ENCODE data around the gene GREB1L.

GREB1L gene

DNA sequence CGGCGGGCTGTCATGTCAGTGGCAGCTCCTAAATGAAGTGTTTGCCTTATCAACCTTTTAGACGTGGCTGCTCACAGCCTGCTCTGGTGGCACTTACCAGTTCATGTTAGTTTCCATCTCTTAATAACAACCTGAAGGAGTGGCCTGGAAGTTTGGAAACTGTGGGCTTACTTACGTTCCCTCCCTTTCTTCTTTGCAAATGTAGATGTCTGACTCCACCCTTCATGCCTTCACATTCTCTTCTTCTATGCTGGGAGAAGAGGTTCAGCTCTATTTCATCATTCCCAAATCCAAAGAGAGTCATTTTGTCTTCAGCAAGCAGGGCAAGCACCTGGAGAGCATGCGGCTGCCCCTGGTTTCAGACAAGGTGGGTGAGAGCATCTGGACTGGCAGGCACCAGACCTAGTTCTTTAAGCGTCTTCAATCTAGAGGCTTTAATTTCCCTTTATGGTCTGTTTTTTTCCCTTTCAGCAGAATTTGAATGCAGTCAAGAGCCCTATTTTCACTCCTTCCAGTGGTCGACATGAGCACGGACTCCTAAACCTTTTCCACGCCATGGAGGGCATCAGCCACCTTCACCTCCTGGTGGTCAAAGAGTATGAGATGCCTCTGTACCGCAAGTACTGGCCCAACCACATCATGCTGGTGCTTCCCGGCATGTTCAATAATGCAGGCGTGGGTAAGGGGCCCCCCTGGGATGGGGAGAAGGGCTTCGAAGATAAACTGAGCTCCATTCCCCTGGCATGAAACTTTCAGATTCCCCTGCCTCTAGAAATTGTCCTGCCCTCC is 266.1 kb downstream of the GREB1L start:
- H3K27ac ChIP-seq (replicated peaks), result no peak overlapping the region
- no peak for TF ChIP-seq POLR2AphosphoS5 (IDR thresholded peaks at IDR 0.05; ENCODE audit: low read depth)
- TF ChIP-seq, protein P1, sequence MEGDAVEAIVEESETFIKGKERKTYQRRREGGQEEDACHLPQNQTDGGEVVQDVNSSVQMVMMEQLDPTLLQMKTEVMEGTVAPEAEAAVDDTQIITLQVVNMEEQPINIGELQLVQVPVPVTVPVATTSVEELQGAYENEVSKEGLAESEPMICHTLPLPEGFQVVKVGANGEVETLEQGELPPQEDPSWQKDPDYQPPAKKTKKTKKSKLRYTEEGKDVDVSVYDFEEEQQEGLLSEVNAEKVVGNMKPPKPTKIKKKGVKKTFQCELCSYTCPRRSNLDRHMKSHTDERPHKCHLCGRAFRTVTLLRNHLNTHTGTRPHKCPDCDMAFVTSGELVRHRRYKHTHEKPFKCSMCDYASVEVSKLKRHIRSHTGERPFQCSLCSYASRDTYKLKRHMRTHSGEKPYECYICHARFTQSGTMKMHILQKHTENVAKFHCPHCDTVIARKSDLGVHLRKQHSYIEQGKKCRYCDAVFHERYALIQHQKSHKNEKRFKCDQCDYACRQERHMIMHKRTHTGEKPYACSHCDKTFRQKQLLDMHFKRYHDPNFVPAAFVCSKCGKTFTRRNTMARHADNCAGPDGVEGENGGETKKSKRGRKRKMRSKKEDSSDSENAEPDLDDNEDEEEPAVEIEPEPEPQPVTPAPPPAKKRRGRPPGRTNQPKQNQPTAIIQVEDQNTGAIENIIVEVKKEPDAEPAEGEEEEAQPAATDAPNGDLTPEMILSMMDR (IDR thresholded peaks at IDR 0.05; ENCODE audit: insufficient read depth, low read length), result no peak
- no peak for TF ChIP-seq GABPA (IDR thresholded peaks at IDR 0.05; ENCODE audit: low read depth)
- no peak for TF ChIP-seq SPI1 (IDR thresholded peaks at IDR 0.05; ENCODE audit: borderline replicate concordance, low read depth)
- TF ChIP-seq, protein P2, sequence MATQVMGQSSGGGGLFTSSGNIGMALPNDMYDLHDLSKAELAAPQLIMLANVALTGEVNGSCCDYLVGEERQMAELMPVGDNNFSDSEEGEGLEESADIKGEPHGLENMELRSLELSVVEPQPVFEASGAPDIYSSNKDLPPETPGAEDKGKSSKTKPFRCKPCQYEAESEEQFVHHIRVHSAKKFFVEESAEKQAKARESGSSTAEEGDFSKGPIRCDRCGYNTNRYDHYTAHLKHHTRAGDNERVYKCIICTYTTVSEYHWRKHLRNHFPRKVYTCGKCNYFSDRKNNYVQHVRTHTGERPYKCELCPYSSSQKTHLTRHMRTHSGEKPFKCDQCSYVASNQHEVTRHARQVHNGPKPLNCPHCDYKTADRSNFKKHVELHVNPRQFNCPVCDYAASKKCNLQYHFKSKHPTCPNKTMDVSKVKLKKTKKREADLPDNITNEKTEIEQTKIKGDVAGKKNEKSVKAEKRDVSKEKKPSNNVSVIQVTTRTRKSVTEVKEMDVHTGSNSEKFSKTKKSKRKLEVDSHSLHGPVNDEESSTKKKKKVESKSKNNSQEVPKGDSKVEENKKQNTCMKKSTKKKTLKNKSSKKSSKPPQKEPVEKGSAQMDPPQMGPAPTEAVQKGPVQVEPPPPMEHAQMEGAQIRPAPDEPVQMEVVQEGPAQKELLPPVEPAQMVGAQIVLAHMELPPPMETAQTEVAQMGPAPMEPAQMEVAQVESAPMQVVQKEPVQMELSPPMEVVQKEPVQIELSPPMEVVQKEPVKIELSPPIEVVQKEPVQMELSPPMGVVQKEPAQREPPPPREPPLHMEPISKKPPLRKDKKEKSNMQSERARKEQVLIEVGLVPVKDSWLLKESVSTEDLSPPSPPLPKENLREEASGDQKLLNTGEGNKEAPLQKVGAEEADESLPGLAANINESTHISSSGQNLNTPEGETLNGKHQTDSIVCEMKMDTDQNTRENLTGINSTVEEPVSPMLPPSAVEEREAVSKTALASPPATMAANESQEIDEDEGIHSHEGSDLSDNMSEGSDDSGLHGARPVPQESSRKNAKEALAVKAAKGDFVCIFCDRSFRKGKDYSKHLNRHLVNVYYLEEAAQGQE (IDR thresholded peaks at IDR 0.05; ENCODE audit: insufficient replicate concordance, low read depth), result no peak
- no peaks in the 10 kb centered on the region for H3K27me3 ChIP-seq (ENCODE audit: insufficient read depth, poor library complexity, severe bottlenecking)
- no peak for DNase-seq (ENCODE audit: low read depth in 1 of 2, low spot score in 1 of 2)
- no peak overlapping the region for H3K4me3 ChIP-seq (replicated peaks; ENCODE audit: insufficient read depth, low read length)

DNA sequence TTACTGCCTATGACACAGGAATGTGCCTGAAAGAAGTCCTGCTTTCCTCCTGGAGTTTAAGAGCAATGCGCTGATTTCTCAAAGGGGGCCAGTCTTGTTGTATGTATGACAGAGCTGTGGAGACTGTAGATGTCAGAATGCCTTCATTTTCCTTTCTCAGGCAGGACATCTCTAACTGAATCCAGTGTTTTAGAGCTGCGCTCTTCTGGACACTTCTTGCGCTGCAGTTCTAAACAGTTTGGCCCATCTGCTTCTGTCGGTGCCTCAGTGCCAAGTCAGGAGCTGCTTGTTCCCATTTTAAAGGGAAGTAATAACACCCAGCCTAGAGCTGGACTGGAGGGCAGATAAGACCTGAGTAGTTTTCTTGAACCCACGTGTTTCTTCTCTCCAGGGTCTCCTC is 267.0 kb downstream of the GREB1L start:
- Histone ChIP-seq H3K27ac (replicated peaks) (no peak overlapping the region), H3K4me3 (replicated peaks; ENCODE audit: insufficient read depth, low read length) (no peak overlapping the region), H3K27me3 (ENCODE audit: insufficient read depth, poor library complexity, severe bottlenecking) (no peaks in the 10 kb centered on the region)
- DNase-seq (ENCODE audit: low read depth in 1 of 2, low spot score in 1 of 2), result no peak
- TF ChIP-seq, protein P2 (IDR thresholded peaks at IDR 0.05; ENCODE audit: insufficient replicate concordance, low read depth), result no peak
- TF ChIP-seq, protein P1 (IDR thresholded peaks at IDR 0.05; ENCODE audit: insufficient read depth, low read length), result no peak
- TF ChIP-seq SPI1 (IDR thresholded peaks at IDR 0.05; ENCODE audit: borderline replicate concordance, low read depth) (no peak), POLR2AphosphoS5 (IDR thresholded peaks at IDR 0.05; ENCODE audit: low read depth) (no peak), GABPA (IDR thresholded peaks at IDR 0.05; ENCODE audit: low read depth) (no peak)

DNA sequence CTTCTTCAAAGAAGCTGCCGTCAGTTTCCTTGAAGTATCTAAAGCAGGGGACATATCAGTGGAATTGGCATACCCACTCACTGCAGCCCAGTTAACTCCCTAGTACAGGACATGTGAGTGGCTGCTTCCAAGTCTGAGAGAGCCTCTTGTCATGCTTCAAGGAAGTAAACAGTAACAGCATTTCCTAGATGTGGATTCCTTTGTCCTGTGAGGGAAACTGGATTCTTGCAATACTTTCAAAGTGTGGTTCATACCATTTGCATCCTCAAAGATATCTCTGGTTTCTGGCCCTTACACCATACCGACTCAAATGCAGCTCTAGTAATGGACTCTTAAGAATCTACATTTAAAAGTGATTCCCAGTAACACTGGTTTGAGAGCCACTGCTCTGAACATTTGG is 271.3 kb downstream of the GREB1L start:
- Histone ChIP-seq H3K4me3 (replicated peaks; ENCODE audit: insufficient read depth, low read length) (no peak overlapping the region), H3K27ac (replicated peaks) (no peak overlapping the region), H3K27me3 (ENCODE audit: insufficient read depth, poor library complexity, severe bottlenecking) (no peaks in the 10 kb centered on the region)
- no peak for DNase-seq (ENCODE audit: low read depth in 1 of 2, low spot score in 1 of 2)
- TF ChIP-seq, protein P2 (IDR thresholded peaks at IDR 0.05; ENCODE audit: insufficient replicate concordance, low read depth), result no peak
- TF ChIP-seq, protein P1 (IDR thresholded peaks at IDR 0.05; ENCODE audit: insufficient read depth, low read length), result no peak
- TF ChIP-seq SPI1 (IDR thresholded peaks at IDR 0.05; ENCODE audit: borderline replicate concordance, low read depth) (no peak), POLR2AphosphoS5 (IDR thresholded peaks at IDR 0.05; ENCODE audit: low read depth) (no peak), GABPA (IDR thresholded peaks at IDR 0.05; ENCODE audit: low read depth) (no peak)

Data from HL-60 (cell line).